OCI-LY1 (cell line): ENCODE data around the gene RSPH6A.
A peak's percentile ranks its signal among the peaks of the same experiment; 100 is the strongest.

Source experiments
- H2AFZ ChIP-seq: fragments of 200-600 bp; sonication (generic), shearing (Covaris generic); 2 replicates; pipeline ENCODE4 v1.6.0; 2014; ENCODE audit warnings: antibody characterized with exemption, mild to moderate bottlenecking, low read length
- H3F3A ChIP-seq: fragments of 200-600 bp; sonication (generic), shearing (Covaris generic); 2 replicates; pipeline ENCODE4 v1.6.0; 2014; ENCODE audit warnings: mild to moderate bottlenecking, antibody characterized with exemption, low read length, moderate library complexity; ENCODE audit not compliant: insufficient read depth
- H3K27ac ChIP-seq: fragments of 200-600 bp; sonication (generic); 2 replicates; pipeline ENCODE4 v1.5.1; 2014; ENCODE audit warnings: low read length, mixed run types, mild to moderate bottlenecking, low read depth; ENCODE audit not compliant: poor library complexity, severe bottlenecking
- H3K27me3 ChIP-seq: fragments of 200-600 bp; sonication (generic); 2 replicates; pipeline ENCODE4 v1.6.0; 2014; ENCODE audit warnings: antibody characterized with exemption, mild to moderate bottlenecking, low read length, moderate library complexity; ENCODE audit not compliant: insufficient read depth
- H3K36me3 ChIP-seq: fragments of 200-600 bp; sonication (generic); 2 replicates; pipeline ENCODE4 v1.6.1; 2014; ENCODE audit warnings: mild to moderate bottlenecking, antibody characterized with exemption, low read length, moderate library complexity, mixed read lengths; ENCODE audit not compliant: insufficient read depth
- H3K4me1 ChIP-seq: fragments of 200-600 bp; sonication (generic); 2 replicates; pipeline ENCODE4 v1.5.1; 2014; ENCODE audit warnings: mild to moderate bottlenecking, low read length, moderate library complexity; ENCODE audit not compliant: insufficient read depth, severe bottlenecking
- H3K4me2 ChIP-seq: fragments of 200-600 bp; sonication (generic), shearing (Covaris generic); 2 replicates; pipeline ENCODE4 v1.6.1; 2014; ENCODE audit warnings: low read length
- H3K4me3 ChIP-seq: fragments of 200-600 bp; sonication (generic); 2 replicates; pipeline ENCODE4 v1.5.1; 2014; ENCODE audit warnings: low read length, low read depth, mild to moderate bottlenecking, mixed read lengths; ENCODE audit not compliant: poor library complexity, severe bottlenecking
- H3K79me2 ChIP-seq: fragments of 200-600 bp; shearing (Covaris generic); 2 replicates; pipeline ENCODE4 v1.6.1; 2016; ENCODE audit warnings: mixed run types, low read length, mixed read lengths; ENCODE audit not compliant: insufficient read depth
- H3K9ac ChIP-seq: fragments of 200-600 bp; sonication (generic), shearing (Covaris generic); 2 replicates; pipeline ENCODE4 v1.6.1; 2014; ENCODE audit warnings: mild to moderate bottlenecking, low read length, mixed read lengths
- H3K9me2 ChIP-seq: fragments of 200-600 bp; sonication (generic), shearing (Covaris generic); 2 replicates; pipeline ENCODE4 v1.6.1; 2014; ENCODE audit warnings: low read depth, mild to moderate bottlenecking, low read length, mixed read lengths
- H3K9me3 ChIP-seq: fragments of 200-600 bp; shearing (Covaris generic); 2 replicates; pipeline ENCODE4 v1.6.1; 2014; ENCODE audit warnings: low read length, mixed read lengths
- H4K20me1 ChIP-seq: fragments of 200-600 bp; sonication (generic), shearing (Covaris generic); 2 replicates; pipeline ENCODE4 v1.6.0; 2016; ENCODE audit warnings: mild to moderate bottlenecking, low read length; ENCODE audit not compliant: insufficient read depth
- CTCF ChIP-seq: fragments of 200-600 bp; sonication (generic), shearing (Covaris generic); IDR thresholded peaks from 2 replicates; pipeline ENCODE4 v1.5.1; 2017; ENCODE audit warnings: mild to moderate bottlenecking, antibody characterized with exemption, low read length, moderate library complexity, mixed read lengths
- EZH2 ChIP-seq: fragments of 200-600 bp; sonication (generic), shearing (Covaris generic); IDR thresholded peaks from 2 replicates; pipeline ENCODE4 v1.8.0; 2017; ENCODE audit warnings: borderline replicate concordance, mixed run types, mild to moderate bottlenecking, antibody characterized with exemption, low read length, moderate library complexity, mixed read lengths

Gene RSPH6A

GRCh38 chr19:45767881-45768654 lies 47.0 kb downstream of the RSPH6A start:
- no peak overlapping the region for H2AFZ ChIP-seq

DNA sequence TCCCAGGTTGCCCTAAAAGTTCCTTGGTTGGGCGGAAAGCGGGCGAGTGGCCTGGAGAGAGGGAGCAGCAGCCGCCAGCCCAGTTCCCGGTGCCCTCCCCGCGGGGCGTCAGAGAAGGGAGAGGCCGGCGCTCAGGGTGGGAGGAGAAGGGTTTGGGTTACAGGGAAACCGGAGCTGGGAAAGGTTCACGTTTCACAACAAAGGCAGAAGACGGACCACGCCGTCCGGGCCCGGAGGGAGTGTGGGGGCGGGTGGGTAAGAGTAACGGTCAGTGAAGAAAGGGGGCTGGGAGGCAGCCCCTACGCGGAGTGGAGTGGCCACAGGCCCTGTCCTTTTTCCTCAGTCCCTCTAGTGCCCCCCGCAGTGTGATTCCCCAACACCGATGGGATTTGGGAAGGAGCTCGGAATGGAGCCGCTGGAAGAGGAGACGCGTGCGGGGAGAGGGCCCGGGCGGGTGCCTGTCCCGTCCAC lies 47.7 kb downstream of the RSPH6A start:
- Histone ChIP-seq H3K27me3 (no peaks in the 10 kb centered on the region; the same call in 1 of the 2 replicates), H3K4me1 (peaks cover 21% of the 10 kb centered on the region)

More at GRCh38 chr19:45767881-45768654, 47.0 kb downstream of the RSPH6A start:
- Histone ChIP-seq H3K9ac (peak overlapping the region; percentile 27; the same call in 1 of the 2 replicates), H3K27ac (no peak overlapping the region), H3K4me2 (peak overlapping the region; percentile 95), H3K36me3 (no peaks in the 10 kb centered on the region), H3K4me1 (peaks cover 27% of the 10 kb centered on the region), H3K9me2 (no peaks in the 10 kb centered on the region), H3K27me3 (no peaks in the 10 kb centered on the region; the same call in 1 of the 2 replicates), H3F3A (no peaks in the 10 kb centered on the region), H3K9me3 (no peaks in the 10 kb centered on the region), H3K79me2 (no peaks in the 10 kb centered on the region), H3K4me3 (peak overlapping the region; percentile 76), H4K20me1 (no peaks in the 10 kb centered on the region)
- TF ChIP-seq EZH2 = no peak
- no peak for TF ChIP-seq CTCF

DNA sequence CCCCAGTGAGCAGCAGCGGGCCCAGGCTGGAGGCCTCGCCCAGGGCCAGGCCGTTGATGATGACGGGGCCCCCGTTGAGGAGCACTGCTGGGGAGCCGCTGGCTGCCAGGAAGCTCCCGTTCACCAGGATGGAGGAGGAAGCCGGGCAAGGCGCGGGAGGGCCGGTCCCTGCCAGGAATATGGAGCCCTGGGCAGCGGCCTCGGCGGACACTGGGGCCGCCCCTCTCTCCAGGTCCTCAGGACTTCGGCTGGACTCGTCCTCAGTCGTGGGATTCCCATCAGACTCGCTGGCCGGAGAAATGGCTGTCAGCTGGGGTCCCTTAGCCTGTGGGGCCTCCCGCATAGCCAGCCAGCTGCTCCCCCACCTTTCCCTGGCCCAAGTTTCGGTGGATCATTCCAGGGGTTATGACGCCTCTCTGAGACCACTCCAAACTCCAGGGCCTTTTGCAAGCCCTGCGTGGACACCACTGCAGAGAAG lies 48.2 kb downstream of the RSPH6A start:
- Histone ChIP-seq H3F3A (no peaks in the 10 kb centered on the region), H3K27me3 (no peaks in the 10 kb centered on the region; the same call in 1 of the 2 replicates), H3K9me3 (no peaks in the 10 kb centered on the region), H2AFZ (no peak overlapping the region), H3K9me2 (no peaks in the 10 kb centered on the region), H3K4me2 (no peak overlapping the region), H3K9ac (no peak overlapping the region), H3K4me1 (peaks cover 16% of the 10 kb centered on the region), H3K36me3 (no peaks in the 10 kb centered on the region), H3K27ac (no peak overlapping the region), H4K20me1 (no peaks in the 10 kb centered on the region), H3K79me2 (no peaks in the 10 kb centered on the region), H3K4me3 (no peak overlapping the region)
- TF ChIP-seq EZH2 = no peak
- no peak for TF ChIP-seq CTCF

More for the DNA sequence above, 47.7 kb downstream of the RSPH6A start:
- TF ChIP-seq EZH2 (no peak), CTCF (no peak)
- no peak overlapping the region for H3K4me2 ChIP-seq
- H3K9ac ChIP-seq = no peak overlapping the region
- no peaks in the 10 kb centered on the region for H3F3A ChIP-seq
- no peaks in the 10 kb centered on the region for H4K20me1 ChIP-seq
- no peak overlapping the region for H2AFZ ChIP-seq
- no peak overlapping the region for H3K27ac ChIP-seq
- no peaks in the 10 kb centered on the region for H3K9me2 ChIP-seq
- no peaks in the 10 kb centered on the region for H3K79me2 ChIP-seq
- peak overlapping the region; percentile 76 for H3K4me3 ChIP-seq
- no peaks in the 10 kb centered on the region for H3K9me3 ChIP-seq
- no peaks in the 10 kb centered on the region for H3K36me3 ChIP-seq
